ENCODE data around the gene AVL9.

DNA sequence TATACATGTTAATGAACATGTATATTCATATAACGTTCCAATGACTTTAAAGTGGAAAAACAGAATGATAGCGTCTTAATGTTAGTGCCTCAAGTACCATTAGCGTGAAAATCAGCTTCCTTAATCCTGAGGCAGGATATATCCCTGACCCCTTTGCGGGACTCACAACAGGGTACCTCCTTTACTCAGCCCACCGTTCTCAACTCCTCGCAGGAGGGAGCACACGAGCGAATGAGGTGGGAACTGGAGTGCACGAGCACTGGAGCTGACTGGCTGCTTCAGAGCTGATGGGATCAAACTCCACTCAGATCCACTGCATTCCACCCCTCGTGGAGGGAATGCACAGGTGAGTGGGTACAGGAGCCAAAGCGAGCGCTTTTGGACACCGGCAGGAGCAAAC lies 36.1 kb downstream of the AVL9 start:
- TF ChIP-seq, protein P1, sequence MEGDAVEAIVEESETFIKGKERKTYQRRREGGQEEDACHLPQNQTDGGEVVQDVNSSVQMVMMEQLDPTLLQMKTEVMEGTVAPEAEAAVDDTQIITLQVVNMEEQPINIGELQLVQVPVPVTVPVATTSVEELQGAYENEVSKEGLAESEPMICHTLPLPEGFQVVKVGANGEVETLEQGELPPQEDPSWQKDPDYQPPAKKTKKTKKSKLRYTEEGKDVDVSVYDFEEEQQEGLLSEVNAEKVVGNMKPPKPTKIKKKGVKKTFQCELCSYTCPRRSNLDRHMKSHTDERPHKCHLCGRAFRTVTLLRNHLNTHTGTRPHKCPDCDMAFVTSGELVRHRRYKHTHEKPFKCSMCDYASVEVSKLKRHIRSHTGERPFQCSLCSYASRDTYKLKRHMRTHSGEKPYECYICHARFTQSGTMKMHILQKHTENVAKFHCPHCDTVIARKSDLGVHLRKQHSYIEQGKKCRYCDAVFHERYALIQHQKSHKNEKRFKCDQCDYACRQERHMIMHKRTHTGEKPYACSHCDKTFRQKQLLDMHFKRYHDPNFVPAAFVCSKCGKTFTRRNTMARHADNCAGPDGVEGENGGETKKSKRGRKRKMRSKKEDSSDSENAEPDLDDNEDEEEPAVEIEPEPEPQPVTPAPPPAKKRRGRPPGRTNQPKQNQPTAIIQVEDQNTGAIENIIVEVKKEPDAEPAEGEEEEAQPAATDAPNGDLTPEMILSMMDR (conservative IDR thresholded peaks at IDR 0.05; ENCODE audit: low read depth in 2 of 2): no peak
- TF ChIP-seq POLR2AphosphoS5 (IDR thresholded peaks at IDR 0.05; ENCODE audit: low read depth) (no peak), EZH2 (IDR thresholded peaks at IDR 0.05; ENCODE audit: low read depth, unreplicated experiment) (no peak), EZH2phosphoT487 (IDR thresholded peaks at IDR 0.05; ENCODE audit: unreplicated experiment) (no peak), ZNF114 (CRISPR knock-in tag; IDR thresholded peaks at IDR 0.05) (no peak)
- TF ChIP-seq, protein P2, sequence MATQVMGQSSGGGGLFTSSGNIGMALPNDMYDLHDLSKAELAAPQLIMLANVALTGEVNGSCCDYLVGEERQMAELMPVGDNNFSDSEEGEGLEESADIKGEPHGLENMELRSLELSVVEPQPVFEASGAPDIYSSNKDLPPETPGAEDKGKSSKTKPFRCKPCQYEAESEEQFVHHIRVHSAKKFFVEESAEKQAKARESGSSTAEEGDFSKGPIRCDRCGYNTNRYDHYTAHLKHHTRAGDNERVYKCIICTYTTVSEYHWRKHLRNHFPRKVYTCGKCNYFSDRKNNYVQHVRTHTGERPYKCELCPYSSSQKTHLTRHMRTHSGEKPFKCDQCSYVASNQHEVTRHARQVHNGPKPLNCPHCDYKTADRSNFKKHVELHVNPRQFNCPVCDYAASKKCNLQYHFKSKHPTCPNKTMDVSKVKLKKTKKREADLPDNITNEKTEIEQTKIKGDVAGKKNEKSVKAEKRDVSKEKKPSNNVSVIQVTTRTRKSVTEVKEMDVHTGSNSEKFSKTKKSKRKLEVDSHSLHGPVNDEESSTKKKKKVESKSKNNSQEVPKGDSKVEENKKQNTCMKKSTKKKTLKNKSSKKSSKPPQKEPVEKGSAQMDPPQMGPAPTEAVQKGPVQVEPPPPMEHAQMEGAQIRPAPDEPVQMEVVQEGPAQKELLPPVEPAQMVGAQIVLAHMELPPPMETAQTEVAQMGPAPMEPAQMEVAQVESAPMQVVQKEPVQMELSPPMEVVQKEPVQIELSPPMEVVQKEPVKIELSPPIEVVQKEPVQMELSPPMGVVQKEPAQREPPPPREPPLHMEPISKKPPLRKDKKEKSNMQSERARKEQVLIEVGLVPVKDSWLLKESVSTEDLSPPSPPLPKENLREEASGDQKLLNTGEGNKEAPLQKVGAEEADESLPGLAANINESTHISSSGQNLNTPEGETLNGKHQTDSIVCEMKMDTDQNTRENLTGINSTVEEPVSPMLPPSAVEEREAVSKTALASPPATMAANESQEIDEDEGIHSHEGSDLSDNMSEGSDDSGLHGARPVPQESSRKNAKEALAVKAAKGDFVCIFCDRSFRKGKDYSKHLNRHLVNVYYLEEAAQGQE (IDR thresholded peaks at IDR 0.05; ENCODE audit: unreplicated experiment): no peak
